Cardiac fibroblast (primary cell): ENCODE data around the gene CHRNA4.
"Not testable (repeated sequence)": the region's sequence is repeated elsewhere in the genome, so short reads cannot be mapped to it uniquely, and the experiment has no call there.

ENCODE experiments used
- DNase-seq, 2 donors: peaks; one replicate each; pipeline versions ENCODE4 v3.0.0 to v3.0.0-alpha.2; 2010; ENCODE audit warnings: low read depth in 2 of 2
- H3K4me3 ChIP-seq, 2 donors: replicated peaks in 1 of 2; 1 replicate in 1 of 2; 2 replicates in 1 of 2; pipeline ENCODE4 v1.5.1; 2011; ENCODE audit warnings: low read depth in 2 of 2, low read length in 2 of 2, mild to moderate bottlenecking in 2 of 2, moderate library complexity in 1 of 2
- TF ChIP-seq, protein P1 (sequence below): IDR thresholded peaks from one replicate; pipeline ENCODE4 v1.5.1; 2011; ENCODE audit warnings: low read depth, mild to moderate bottlenecking, low read length, inconsistent platforms

Gene CHRNA4

DNA sequence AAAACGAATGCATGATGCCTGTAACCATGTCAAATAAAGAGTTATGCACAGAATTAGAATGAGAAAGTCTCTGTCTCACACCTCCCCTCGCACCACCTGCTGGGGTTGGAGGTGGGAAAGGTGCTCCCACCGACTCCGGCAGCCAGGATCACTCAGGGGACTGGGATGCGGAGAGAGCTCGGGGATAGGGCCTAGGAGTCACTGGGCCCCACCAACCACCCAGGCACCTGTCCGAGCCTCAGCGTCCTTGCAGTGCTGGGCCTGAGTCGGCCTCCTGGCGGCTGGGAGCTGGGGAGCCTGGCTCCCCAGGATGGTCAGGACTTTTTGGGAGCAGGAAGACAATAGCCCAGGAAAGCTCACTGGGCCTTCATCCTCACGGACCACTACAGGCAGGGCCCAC is 22.4 kb upstream of the CHRNA4 start:
- no peak for DNase-seq
- H3K4me3 ChIP-seq = no peak overlapping the region
- TF ChIP-seq, protein P1, sequence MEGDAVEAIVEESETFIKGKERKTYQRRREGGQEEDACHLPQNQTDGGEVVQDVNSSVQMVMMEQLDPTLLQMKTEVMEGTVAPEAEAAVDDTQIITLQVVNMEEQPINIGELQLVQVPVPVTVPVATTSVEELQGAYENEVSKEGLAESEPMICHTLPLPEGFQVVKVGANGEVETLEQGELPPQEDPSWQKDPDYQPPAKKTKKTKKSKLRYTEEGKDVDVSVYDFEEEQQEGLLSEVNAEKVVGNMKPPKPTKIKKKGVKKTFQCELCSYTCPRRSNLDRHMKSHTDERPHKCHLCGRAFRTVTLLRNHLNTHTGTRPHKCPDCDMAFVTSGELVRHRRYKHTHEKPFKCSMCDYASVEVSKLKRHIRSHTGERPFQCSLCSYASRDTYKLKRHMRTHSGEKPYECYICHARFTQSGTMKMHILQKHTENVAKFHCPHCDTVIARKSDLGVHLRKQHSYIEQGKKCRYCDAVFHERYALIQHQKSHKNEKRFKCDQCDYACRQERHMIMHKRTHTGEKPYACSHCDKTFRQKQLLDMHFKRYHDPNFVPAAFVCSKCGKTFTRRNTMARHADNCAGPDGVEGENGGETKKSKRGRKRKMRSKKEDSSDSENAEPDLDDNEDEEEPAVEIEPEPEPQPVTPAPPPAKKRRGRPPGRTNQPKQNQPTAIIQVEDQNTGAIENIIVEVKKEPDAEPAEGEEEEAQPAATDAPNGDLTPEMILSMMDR = no peak

DNA sequence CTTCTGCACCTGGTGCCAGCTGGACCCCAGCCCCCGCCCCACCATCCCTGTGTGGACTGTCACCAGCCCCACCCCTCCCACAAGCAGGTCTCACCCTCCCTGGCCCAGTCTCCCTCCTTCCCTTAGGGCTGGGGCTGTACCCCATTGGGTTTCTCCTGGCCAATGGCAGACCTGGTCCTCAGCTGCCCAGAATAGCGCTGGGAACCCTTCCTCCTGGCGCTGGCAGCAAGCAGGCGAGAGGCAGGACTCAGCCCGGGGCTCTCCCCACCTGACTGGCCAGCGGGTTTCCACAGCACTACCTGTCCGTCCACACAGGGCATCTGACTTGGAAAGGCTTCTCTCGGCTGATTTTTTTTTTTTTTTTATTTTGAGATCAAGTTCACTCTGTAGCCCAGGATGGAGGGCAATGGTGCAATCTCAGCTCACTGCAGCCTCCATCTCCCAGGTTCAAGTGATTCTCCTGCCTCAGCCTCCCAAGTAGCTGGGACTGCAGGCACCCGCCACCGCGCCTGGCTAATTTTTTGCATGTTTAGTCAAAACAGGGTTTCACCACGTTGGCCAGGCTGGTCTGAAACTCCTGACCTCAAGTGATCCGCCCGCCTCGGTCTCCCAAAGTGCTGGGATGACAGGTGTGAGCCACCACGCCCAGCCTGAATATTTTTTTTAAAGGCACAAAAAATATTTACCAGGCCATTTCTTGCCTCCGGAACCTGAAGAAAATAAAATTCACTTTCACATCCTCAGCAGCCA is 21.6 kb upstream of the CHRNA4 start:
- DNase-seq = no peak
- no peak overlapping the region for H3K4me3 ChIP-seq
- TF ChIP-seq, protein P1 = no peak

DNA sequence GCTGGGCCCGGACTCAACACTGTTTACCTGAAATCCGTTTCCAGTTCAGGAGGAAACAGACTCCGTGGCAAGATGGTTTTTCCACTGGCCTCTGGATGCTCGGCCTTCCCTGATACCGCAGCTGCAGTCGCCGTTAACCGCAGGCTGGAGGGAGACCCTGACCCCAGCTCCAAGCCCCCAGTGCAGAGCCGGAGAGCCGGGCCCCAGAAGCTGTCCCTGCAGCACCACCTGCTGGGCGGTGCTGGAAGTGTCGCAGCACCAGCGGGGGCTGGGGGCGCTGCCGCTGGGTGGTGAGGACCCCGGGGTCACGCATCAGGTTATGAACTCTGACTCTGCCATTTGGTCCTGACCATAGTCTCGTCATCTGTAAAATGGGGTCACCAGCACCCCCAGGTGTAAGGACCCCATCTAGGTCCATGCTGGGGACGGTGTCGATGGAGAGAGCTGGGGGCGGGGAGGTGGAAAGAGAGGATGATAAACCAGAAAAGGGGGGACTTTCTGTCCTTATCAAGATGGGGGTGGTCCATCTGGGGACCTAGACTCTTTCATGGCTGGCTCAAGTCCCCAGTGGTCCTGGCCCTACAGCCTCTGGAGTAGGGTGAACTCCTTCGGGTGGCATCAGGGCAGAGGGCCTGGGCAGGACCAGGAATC is 20.8 kb upstream of the CHRNA4 start:
- H3K4me3 ChIP-seq = no peak overlapping the region
- TF ChIP-seq, protein P1 = peak; percentile 95
- DNase-seq = peak in 1 of 2 donors; percentile 2

DNA sequence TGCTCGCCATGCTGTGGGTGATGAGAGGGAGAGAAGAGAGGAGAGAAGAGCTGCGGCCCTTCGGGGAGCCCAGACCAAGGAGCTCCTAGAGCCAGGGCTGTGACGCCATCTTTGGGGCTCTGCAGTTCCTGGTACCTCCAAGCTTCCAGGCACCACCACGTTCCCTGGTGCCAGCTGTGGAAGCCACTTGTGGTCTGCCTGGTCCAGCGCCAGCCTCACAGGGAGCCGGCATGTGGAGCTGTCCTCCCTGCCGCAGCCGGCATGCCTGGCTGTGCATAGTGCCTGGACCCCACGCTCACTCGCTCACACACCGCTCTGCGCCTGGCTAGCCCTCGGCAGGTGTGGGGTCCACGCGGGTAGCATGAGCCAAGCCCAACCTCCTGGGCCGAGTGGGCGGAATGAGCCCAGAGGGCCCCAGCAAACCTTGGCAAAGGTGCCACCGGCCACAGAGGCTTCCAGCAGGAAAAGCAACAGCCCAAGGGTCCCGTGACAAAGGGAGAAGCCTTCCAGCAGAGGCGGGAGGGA is 19.3 kb upstream of the CHRNA4 start:
- H3K4me3 ChIP-seq = no peak overlapping the region
- no peak for DNase-seq
- TF ChIP-seq, protein P1 = no peak

DNA sequence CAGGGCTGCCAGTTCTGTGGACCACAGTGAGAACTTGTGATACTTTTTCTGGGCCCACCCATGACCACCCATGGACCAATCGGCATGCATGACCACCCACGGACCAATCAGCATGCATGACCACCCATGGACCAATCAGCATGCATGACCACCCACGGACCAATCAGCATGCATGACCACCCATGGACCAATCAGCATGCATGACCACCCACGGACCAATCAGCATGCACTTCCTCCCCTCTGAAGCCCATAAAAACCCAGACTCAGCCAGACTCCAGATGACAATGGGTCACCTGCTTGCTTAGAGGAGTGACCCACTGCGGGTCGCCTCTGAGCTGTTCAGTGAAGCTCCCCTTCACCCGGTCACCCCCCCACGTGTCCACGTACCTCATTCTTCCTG is 18.7 kb upstream of the CHRNA4 start:
- H3K4me3 ChIP-seq, DNase-seq: not testable (repeated sequence)

DNA sequence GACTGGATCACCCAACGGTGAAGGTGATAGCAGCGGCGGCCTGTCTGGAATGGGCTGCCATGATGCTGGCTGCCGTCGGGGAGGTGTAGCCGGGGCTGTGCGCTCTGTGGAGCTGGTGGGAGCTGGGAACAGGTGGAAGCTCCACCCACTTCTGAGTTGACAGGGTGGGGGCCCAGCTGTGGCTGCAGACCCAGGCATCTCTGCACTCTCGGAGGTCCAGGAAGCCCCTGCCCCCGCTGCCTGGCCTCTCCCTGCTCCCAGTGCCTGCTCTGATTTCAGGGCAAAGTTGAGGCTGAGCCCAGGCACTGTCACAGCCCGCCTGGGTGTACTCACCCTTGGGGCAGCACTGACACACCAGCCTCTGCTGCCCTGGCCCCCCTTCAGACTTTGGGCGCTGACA is 18.1 kb upstream of the CHRNA4 start:
- TF ChIP-seq, protein P1 = no peak
- no peak for DNase-seq
- no peak overlapping the region for H3K4me3 ChIP-seq

DNA sequence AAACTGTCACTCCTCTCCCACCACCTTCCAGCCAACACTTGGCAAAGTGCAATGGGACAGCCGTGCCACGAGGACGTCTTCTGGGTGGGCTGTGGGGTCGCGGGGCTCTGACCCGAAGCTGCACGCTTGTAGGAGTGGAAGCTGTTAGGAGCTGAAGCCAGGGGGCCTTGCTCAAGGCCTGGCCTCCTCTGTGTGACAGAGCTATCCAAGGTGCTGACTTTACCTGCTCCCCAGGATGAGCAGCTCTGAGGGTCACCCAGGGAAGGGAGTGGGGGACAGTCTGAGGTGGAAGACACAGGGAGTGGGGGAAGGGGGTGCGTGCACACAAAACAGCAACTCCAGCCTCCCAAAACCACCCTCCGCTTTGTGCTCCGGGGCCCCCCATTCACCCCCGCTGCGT is 17.5 kb upstream of the CHRNA4 start:
- TF ChIP-seq, protein P1 = no peak
- DNase-seq = no peak
- H3K4me3 ChIP-seq = no peak overlapping the region
